Nucleus accumbens (tissue), 56 donors: Measurements from ENCODE around the gene EDARADD.
"Not testable (repeated sequence)": the region's sequence is repeated elsewhere in the genome, so short reads cannot be mapped to it uniquely, and the experiment has no call there.

ENCODE experiments used
- DNase-seq, 56 donors: peaks; one replicate each; lab custom pipeline; 2025; lab: John Stamatoyannopoulos, UW

Gene EDARADD

GRCh38 chr1:236393681-236394481 is at the start of gene EDARADD:
TSS of gene EDARADD (plus strand) at chr1:236394286. CDS start at chr1:236394445, 159 bp downstream.
- DNase-seq: no peak

- DNase-seq: no peak
These were observed 48.4 kb upstream of the EDARADD start for GRCh38 chr1:236345728-236346127.

- no peak for DNase-seq
These were observed 46.0 kb upstream of the EDARADD start for GRCh38 chr1:236348071-236348470.

- no peak for DNase-seq
These were observed 43.8 kb upstream of the EDARADD start for GRCh38 chr1:236350308-236350707.

GRCh38 chr1:236351875-236352573 is 42.1 kb upstream of the EDARADD start:
- DNase-seq: no peak

GRCh38 chr1:236352747-236353146 is 41.3 kb upstream of the EDARADD start:
- not testable (repeated sequence) for DNase-seq

GRCh38 chr1:236353813-236354212 is 40.3 kb upstream of the EDARADD start:
- no peak for DNase-seq

- DNase-seq: no peak
These were observed 39.5 kb upstream of the EDARADD start for GRCh38 chr1:236354330-236355147.

- no peak for DNase-seq
These were observed 37.9 kb upstream of the EDARADD start for GRCh38 chr1:236356141-236356540.

- DNase-seq: no peak
These were observed 32.0 kb upstream of the EDARADD start for GRCh38 chr1:236361909-236362590.

GRCh38 chr1:236363237-236363636 is 30.8 kb upstream of the EDARADD start:
- DNase-seq: no peak

GRCh38 chr1:236365999-236366570 is 28.0 kb upstream of the EDARADD start:
- no peak for DNase-seq

- not testable (repeated sequence) for DNase-seq
These were observed 27.4 kb upstream of the EDARADD start for GRCh38 chr1:236366681-236367080.

GRCh38 chr1:236370420-236370819 is 23.7 kb upstream of the EDARADD start:
- no peak for DNase-seq

GRCh38 chr1:236371083-236371482 is 23.0 kb upstream of the EDARADD start:
- no peak for DNase-seq

GRCh38 chr1:236377832-236378535 is 16.1 kb upstream of the EDARADD start:
- no peak for DNase-seq

GRCh38 chr1:236381565-236382158 is 12.4 kb upstream of the EDARADD start:
- no peak for DNase-seq

- no peak for DNase-seq
These were observed 5.8 kb upstream of the EDARADD start for GRCh38 chr1:236388332-236388731.

GRCh38 chr1:236389253-236389652 is 4.8 kb upstream of the EDARADD start:
- DNase-seq: no peak
